IPS-NIHi7 (cell line): ENCODE data around the gene PRSS8.
"Not testable (repeated sequence)": the region's sequence is repeated elsewhere in the genome, so short reads cannot be mapped to it uniquely, and the experiment has no call there.

ENCODE experiments used
- DNase-seq: peaks from one replicate; pipeline ENCODE4 v3.0.0; 2012; ENCODE audit warnings: mixed read lengths; ENCODE audit errors: extremely low spot score

Gene PRSS8

DNA sequence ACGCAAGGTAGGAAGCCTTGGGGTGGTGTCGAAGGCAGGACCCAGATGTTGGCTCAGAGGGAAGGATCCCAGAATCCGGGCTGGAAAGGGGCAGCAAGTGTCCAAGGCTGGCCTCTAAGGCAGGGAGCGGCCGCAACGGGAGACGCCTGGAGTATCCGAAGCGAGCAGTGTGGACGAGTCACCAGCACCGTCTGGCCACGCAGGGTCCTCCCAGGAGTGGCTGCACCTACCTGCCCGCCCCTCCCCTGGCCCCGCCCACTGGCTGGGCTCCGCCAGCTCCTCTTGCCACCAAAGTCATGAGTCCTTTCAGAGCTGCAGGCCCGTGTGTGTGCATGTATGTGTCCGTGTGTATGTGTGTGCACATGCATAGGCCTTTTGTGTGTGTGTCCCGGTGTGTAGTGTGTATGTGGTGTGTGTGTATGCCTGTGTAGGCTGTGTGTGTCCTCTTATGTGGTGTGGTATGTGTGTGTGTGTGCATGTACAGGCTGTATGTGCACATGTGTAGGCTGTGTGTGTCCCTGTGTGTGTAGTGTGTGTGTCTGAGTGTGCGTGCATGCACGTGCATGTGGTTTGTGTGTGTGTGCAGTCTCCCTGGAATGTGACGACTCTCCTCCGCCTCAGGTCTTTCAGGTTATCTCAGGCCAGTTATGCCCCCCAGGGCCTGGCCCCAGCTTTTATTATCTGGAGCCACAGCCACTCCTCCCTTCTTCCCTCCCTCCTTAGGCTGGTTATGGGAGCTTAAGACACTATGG, at the start of gene PRSS8:
PRSS8 (minus strand) TSS at position 193 of the 752 bp plus-strand sequence. CDS start 229 bp downstream, outside the sequence.
- DNase-seq = peak; percentile 56

- no peak for DNase-seq
Observed at GRCh38 chr16:31184888-31185287, 49.4 kb upstream of the PRSS8 start.

GRCh38 chr16:31183432-31184428, 48.2 kb upstream of the PRSS8 start:
- no peak for DNase-seq

DNA sequence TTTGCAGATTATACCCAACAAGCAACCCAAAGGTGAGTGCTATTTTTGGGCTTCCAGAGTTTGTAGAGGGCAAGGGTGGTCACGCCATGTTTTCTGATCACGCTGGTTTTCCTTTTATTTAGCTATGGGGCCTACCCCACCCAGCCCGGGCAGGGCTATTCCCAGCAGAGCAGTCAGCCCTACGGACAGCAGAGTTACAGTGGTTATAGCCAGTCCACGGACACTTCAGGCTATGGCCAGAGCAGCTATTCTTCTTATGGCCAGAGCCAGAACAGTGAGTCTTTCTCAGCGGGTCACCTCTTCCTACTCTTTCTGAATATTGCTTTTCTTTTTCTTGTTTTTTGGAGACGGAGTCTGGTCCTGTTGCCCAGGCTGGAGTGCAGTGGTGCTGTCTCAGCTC, 46.9 kb upstream of the PRSS8 start:
- DNase-seq = no peak

DNA sequence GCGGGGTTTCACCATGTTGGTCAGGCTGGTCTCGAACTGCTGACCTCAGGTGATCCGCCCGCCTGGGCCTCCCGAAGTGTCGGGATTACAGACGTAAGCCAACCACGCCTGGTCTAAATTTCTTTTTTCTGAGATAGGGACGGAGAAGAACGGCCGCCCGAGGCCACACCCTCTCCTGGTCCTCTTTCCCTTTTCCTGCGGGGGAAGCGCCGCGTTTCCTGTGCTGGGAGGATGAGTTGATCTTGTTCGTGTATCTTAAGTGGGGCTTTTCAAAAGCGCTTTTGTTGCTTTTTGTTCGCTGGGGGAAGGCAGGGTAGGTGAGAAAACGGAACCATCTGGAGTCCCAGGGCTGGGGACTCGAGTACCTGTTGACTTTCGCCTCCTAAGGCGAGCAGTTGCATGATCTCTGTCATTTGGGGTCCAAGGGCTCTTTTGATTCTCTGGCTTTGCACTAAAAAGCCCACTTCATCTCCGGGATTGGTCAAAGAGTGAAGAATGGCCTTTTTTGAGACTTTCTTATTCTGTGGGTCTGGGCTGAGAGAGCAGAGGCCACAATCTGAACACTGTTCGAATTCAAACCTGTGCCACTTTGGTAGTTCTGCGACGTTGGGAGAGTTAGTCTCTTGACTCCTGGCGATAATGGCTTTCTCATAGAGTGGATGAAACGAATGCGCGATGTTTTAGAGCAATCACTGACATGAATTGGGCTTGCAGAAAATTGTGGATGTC, 45.7 kb upstream of the PRSS8 start:
- no peak for DNase-seq

DNA sequence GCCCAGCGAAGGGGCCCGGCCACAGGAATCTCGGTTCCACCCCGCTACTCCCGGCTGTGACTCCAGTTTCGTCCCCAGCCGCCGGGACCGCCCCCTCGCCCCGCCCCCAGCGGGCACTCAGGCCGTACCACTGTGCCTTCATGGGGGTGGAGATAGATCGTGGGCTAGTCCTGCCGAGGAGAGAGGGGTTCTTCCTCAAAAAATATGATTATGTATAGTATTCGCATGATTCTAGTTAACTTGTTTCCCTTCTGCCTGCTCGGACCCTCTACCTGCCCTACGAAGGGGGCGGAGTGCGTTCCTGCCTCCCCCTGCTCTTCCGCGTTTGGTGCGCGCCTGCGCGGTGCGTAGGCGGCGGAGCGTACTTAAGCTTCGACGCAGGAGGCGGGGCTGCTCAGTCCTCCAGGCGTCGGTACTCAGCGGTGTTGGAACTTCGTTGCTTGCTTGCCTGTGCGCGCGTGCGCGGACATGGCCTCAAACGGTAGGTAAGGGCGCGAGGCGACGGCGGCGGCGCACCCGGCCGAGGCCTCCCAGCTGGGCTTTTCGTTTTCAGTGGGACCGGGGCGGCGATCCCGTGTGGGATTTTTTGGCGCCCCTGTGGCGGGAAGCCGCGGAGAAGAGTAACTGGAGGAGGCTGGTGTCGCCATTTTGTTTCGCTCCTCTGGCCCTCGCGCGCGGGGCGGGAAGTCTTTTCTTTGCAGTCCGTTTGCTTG, 44.4 kb upstream of the PRSS8 start, which contains the start of gene FUS:
FUS (plus strand) TSS at position 393 of the 713 bp plus-strand sequence; CDS start at position 469, 76 bp downstream.
- DNase-seq = peak; percentile 93

DNA sequence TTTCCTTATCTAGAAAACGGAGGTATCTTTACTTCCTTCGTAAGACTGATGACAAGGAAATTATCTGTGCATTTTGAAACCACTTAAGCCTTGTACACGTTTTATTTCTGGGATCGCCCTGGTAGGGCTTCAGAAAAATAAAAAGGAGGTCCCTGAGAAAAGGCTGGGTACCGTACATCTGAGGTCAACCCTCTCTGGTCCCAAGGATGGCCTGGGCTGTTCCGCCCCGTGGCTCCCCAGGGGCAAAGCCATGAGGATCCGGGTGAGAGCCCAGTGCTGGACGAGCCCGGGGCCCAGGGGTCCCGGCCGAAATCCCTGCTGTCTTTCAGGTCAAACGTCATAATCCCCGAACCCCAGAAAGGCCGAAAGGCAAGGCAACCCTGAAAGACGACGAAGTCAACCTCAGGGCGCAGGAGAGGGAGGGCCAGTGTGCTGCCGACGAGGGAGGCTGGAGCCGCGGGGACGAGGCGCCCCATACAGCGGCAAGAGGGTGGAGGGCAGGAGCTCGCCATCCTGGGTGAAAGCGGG, 43.8 kb upstream of the PRSS8 start:
- no peak for DNase-seq

GRCh38 chr16:31177136-31177535, 41.6 kb upstream of the PRSS8 start:
- DNase-seq = no peak

GRCh38 chr16:31170048-31170447, 34.5 kb upstream of the PRSS8 start:
- not testable (repeated sequence) for DNase-seq

DNA sequence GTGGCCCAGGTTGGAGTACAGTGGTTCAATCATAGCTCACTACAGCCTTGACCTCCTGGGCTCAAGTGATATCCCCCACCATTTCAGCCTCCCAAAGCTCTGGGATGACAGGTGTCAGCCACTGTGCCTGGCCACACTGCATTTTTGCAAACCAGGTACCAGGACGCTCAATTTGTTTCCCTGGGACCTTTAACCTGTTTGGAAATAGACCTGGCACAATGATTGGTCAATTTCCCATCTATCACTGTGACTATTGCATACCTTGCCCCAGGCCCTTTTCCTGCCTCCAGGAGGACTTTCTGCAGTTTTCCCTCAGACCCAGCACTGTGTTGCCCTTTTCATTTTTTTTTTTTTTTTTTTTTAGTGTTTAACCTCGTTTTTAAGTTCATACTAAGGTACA, 33.3 kb upstream of the PRSS8 start:
- DNase-seq = no peak

GRCh38 chr16:31167315-31167714, 31.8 kb upstream of the PRSS8 start:
- DNase-seq = no peak

GRCh38 chr16:31157136-31157535, 21.6 kb upstream of the PRSS8 start:
- no peak for DNase-seq

DNA sequence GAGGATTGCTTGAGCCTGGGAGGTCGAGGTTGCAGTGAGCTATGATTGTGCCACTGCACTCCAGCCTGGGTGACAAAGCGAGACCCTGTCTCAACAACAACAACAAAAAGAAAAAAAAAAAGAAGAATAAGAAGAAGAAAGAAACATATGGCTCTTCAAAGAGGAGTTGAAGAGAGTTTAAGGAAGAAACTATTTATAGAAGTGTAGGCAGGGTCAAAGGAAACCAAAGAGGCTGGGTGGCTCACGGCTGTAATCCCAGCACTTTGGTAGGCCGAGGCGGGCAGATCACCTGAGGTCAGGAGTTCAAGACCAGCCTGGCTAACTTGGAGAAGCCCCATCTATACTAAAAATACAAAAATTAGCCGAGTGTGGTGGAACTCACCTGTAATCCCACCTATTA, 15.4 kb upstream of the PRSS8 start:
- DNase-seq = not testable (repeated sequence)

- no peak for DNase-seq
Observed at GRCh38 chr16:31149894-31150890, 14.7 kb upstream of the PRSS8 start, which contains the start of gene PRSS36. PRSS36 (minus strand) TSS chr16:31150066; CDS start chr16:31150035, 31 bp downstream.

GRCh38 chr16:31149332-31149731, 13.8 kb upstream of the PRSS8 start:
- DNase-seq = no peak

DNA sequence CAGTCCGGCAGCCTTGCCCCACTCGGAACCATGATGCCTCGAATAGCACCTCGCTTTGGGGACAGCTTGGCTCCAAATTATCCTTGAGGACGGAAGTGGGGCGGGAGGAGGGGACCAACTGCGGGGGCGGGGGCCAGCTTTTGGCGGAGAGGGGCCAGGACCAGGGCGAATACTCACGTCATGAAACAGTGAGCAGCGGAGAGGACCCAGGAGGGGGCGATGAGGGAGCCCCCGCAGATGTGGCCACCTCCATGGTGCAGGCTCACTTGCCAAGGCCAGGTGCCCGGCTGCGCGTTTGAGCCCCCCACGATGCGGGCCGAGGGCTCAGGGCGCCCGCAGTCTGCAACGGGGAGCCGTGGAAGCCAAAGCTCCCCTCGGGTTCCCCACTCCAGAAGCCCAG, 13.4 kb upstream of the PRSS8 start:
- no peak for DNase-seq

DNA sequence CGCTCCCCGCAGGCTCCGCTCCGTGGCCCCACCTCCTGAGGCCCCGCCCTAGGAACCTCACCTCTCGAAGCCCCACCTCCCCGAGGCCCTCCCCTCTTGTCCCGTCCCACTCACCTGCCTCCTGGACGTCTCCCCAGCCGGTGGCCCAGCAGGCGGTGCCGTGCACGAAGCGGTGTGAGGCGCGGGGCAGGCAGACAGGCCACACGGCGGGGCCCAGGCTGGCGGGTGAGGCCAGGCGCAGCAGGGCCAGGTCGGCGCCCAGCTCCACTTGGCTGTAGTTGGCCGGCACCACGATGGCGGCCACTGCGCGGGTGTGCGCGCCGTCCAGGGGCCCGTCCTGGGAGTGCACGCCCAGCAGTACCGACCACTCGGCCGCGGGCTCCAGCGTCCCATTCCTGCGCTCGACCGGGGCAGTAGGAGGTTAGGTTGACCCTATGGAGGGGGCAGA, 12.8 kb upstream of the PRSS8 start:
- DNase-seq = peak; percentile 71

DNA sequence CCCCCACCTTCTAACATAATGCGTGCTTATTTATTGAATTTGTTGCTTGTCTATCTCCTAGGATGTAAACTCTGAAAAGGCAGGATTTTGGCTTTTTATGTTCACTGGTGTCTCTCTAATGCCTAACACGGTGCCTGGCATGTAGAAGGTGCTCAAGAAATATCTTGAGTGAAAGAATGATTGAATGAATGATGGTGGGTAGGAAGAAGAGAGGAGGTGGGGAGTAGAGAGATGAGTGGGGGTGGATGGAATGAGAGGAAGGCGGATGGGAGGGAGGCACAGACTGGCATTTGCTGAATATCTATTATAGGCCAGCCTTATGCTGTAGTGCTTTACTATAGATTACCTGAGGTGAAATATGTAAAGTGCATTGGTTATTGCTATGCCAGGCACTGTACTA, 12.0 kb upstream of the PRSS8 start:
- DNase-seq = no peak

DNA sequence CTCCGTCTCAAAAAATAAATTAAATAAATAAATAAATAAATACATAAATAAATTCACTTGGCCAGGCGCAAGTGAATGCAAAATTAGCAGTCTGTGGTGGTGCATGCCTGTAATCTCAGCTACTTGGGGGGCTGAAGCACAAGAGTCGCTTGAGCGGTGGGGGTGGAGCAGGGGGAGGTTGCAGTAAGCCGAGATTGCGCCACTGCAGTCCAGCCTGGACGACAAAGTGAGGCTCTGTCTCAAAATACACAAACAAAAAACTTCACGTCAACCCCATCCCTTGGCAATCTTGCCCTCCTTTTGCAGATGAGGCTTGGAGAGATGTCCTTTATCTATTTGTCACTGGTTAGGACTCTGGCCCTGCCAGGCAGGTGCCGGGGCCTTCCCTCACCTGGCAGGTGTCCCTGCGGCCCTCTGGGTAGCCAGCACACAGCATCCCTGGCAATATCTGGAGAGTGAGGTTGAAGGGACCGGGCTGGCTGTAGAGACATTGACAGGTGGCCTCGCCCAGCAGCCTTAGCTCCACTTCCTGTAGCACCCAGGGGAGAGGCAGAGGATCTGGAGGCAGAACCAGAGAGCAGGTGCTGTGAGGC, 10.0 kb upstream of the PRSS8 start:
- no peak for DNase-seq
